CD14-positive monocyte (primary cell): ENCODE data around the gene RGS5. TPM values are rescaled to one million over a fixed set of nuclear protein-coding genes. Genes with fewer than 3 reads are reported as not detected.

ENCODE experiments used
- DNase-seq, 3 donors: peaks; one replicate each; pipeline ENCODE4 v3.0.0-alpha.2; 2011 to 2022
- H2AFZ ChIP-seq: 2 replicates; pipeline ENCODE4 v1.6.0; 2012; ENCODE audit warnings: mild to moderate bottlenecking, low read depth, low read length, inconsistent platforms; ENCODE audit not compliant: insufficient read depth, poor library complexity, severe bottlenecking
- H3K27ac ChIP-seq, 2 donors: 1 replicate in 1 of 2; 2 replicates in 1 of 2; pipeline ENCODE4 v1.5.1; 2012 to 2013; ENCODE audit warnings: low read length in 2 of 2, control low read depth in 1 of 2, inconsistent platforms in 1 of 2, low read depth in 1 of 2, mild to moderate bottlenecking in 1 of 2
- H3K27me3 ChIP-seq, 2 donors: one replicate each; pipeline versions ENCODE4 v1.6.0 to v1.6.1; 2011 to 2013; ENCODE audit warnings: low read length in 2 of 2; ENCODE audit not compliant: control insufficient read depth in 2 of 2, insufficient read depth in 2 of 2
- H3K36me3 ChIP-seq, 2 donors: replicated peaks in 1 of 2; 1 replicate in 1 of 2; 2 replicates in 1 of 2; pipeline versions ENCODE4 v1.5.1 to v1.6.1; 2012 to 2013; ENCODE audit warnings: low read length in 2 of 2, control low read depth in 1 of 2, inconsistent platforms in 1 of 2, mild to moderate bottlenecking in 1 of 2; ENCODE audit not compliant: insufficient read depth in 2 of 2, control insufficient read depth in 1 of 2
- H3K4me1 ChIP-seq, 2 donors: 1 replicate in 1 of 2; 2 replicates in 1 of 2; pipeline versions ENCODE4 v1.5.1 to v1.6.1; 2012 to 2013; ENCODE audit warnings: low read length in 2 of 2, control low read depth in 1 of 2, inconsistent platforms in 1 of 2, mild to moderate bottlenecking in 1 of 2, moderate library complexity in 1 of 2; ENCODE audit not compliant: insufficient read depth in 2 of 2, control insufficient read depth in 1 of 2
- H3K4me2 ChIP-seq: replicated peaks from 2 replicates; pipeline ENCODE3; 2012; ENCODE audit warnings: low read length, moderate library complexity, mild to moderate bottlenecking; ENCODE audit not compliant: poor library complexity, severe bottlenecking; ENCODE audit errors: extremely low read depth
- H3K4me3 ChIP-seq, 3 experiments: fragments of 200-600 bp in 1 of 3; sonication (generic) in 1 of 3; replicated peaks in 1 of 3; 1 replicate in 2 of 3; 2 replicates in 1 of 3; pipeline ENCODE4 v1.5.1; 2011 to 2013; ENCODE audit warnings: low read length in 3 of 3, mild to moderate bottlenecking in 3 of 3, control low read depth in 2 of 3, low read depth in 2 of 3, inconsistent platforms in 1 of 3, moderate library complexity in 1 of 3
- H3K79me2 ChIP-seq: 2 replicates; pipeline ENCODE4 v1.6.0; 2012; ENCODE audit warnings: mild to moderate bottlenecking, control low read depth, inconsistent platforms, low read length, moderate library complexity; ENCODE audit not compliant: insufficient read depth
- H3K9ac ChIP-seq: 2 replicates; pipeline ENCODE4 v1.6.0; 2017; ENCODE audit warnings: low read length, mild to moderate bottlenecking; ENCODE audit not compliant: insufficient read depth, poor library complexity, severe bottlenecking
- H3K9me3 ChIP-seq, 2 donors: replicated peaks in 1 of 2; 1 replicate in 1 of 2; 2 replicates in 1 of 2; pipeline versions ENCODE4 v1.5.1 to v1.6.1; 2012 to 2013; ENCODE audit warnings: low read length in 2 of 2, control low read depth in 1 of 2; ENCODE audit not compliant: control insufficient read depth in 1 of 2, insufficient read depth in 1 of 2
- H4K20me1 ChIP-seq: 2 replicates; pipeline ENCODE4 v1.6.0; 2012; ENCODE audit warnings: mild to moderate bottlenecking, low read length, control low read depth, moderate library complexity; ENCODE audit not compliant: insufficient read depth
- H3K27ac Mint-ChIP-seq, 7 donors: one replicate each; pipeline ENCODE4 v1.8.0; 2020; ENCODE audit warnings: mild to moderate bottlenecking in 7 of 7, mixed read lengths in 7 of 7, moderate library complexity in 6 of 7, inconsistent platforms in 2 of 7
- H3K27me3 Mint-ChIP-seq, 3 donors: one replicate each; pipeline ENCODE4 v1.8.0; 2021 to 2022; ENCODE audit warnings: low read depth in 3 of 3, mild to moderate bottlenecking in 3 of 3, mixed read lengths in 3 of 3, moderate library complexity in 3 of 3, inconsistent platforms in 1 of 3
- H3K36me3 Mint-ChIP-seq, 2 donors: one replicate each; pipeline ENCODE4 v1.8.0; 2020; ENCODE audit warnings: mixed read lengths in 2 of 2, inconsistent platforms in 1 of 2, mild to moderate bottlenecking in 1 of 2
- H3K4me1 Mint-ChIP-seq: one replicate; pipeline ENCODE4 v1.8.0; 2020; ENCODE audit warnings: mild to moderate bottlenecking, mixed read lengths
- H3K4me3 Mint-ChIP-seq, 2 donors: one replicate each; pipeline ENCODE4 v1.8.0; 2020; ENCODE audit warnings: mild to moderate bottlenecking in 2 of 2, mixed read lengths in 2 of 2, moderate library complexity in 1 of 2
- H3K9me3 Mint-ChIP-seq, 7 donors: one replicate each; pipeline ENCODE4 v1.8.0; 2020 to 2022; ENCODE audit warnings: mixed read lengths in 7 of 7, mild to moderate bottlenecking in 6 of 7, moderate library complexity in 6 of 7, inconsistent platforms in 2 of 7
- CTCF ChIP-seq: fragments of 200-600 bp; IDR thresholded peaks from one replicate; pipeline ENCODE4 v1.8.0; 2022; ENCODE audit warnings: antibody characterized with exemption, mild to moderate bottlenecking
- WGBS: methylation state at CpG from one replicate; pipeline ENCODE4 v1.1.5; 2013; ENCODE audit warnings: missing lambda C conversion rate; ENCODE audit not compliant: insufficient coverage; 5-methylcytosine and 5-hydroxymethylcytosine counted together
- intact Hi-C, 2 donors: fragments of 100-400 bp; cut with micrococcal nuclease; formaldehyde crosslinking; loops; one replicate each; pipeline versions ENCODE4 v1.15.0 to v1.15.1; 2023
- polyA plus RNA-seq, 3 donors: library from polyadenylated mRNA; depleted of rRNA in 1 of 3; unstranded in 2 of 3; stranded (reverse) in 1 of 3; fragments of 300-500 nt in 2 of 3; fragments of >200 nt in 1 of 3; fragmentation: Illumina TruSeq in 2 of 3; gene quantifications; 1 replicate in 2 of 3; 2 replicates in 1 of 3; pipeline ENCODE4 v1.2.3, GENCODE V29; 2012 to 2021

Gene RGS5
- polyA plus RNA-seq, 3 donors: 0.93 TPM; not detected in 2

DNA sequence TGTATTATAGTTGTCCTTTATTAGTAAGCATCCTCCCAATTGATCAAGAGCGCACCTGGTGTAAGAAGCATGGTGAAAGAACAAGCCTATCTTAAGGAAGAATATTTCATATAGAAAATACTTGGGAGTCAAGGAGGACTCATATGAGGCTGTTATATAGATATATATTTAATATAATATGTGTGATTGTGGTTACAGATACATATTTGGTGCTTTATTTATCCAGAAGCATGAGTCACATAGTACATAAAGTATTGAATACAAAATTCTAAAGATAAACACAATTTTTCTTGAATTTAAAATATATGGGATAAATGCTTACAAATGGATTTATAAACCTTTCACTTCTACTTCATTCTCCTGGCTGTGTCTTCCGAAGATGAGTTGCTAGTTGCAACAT lies 60.6 kb downstream of the RGS5 start:
- no peak overlapping the region for H3K4me3 Mint-ChIP-seq
- H3K27ac Mint-ChIP-seq: no peak overlapping the region
- WGBS: no CpG with 5 or more reads among the region's 2 CpGs
- H3K36me3 Mint-ChIP-seq: no peaks in the 10 kb centered on the region
- Histone ChIP-seq H3K9me3 (no peaks in the 10 kb centered on the region), H4K20me1 (no peaks in the 10 kb centered on the region), H3K36me3 (no peaks in the 10 kb centered on the region), H3K4me1 (no peaks in the 10 kb centered on the region), H3K4me3 (no peak overlapping the region), H3K27ac (no peak overlapping the region), H3K9ac (no peak overlapping the region), H2AFZ (no peak overlapping the region), H3K27me3 (no peaks in the 10 kb centered on the region), H3K79me2 (no peaks in the 10 kb centered on the region), H3K4me2 (no peak overlapping the region)
- no peak for DNase-seq
- TF ChIP-seq CTCF: no peak
- H3K27me3 Mint-ChIP-seq: peaks cover 0 to 2% (median 2%) of the 10 kb centered on the region in 3 donors
- intact Hi-C loops: no loop called here
- H3K4me1 Mint-ChIP-seq: no peaks in the 10 kb centered on the region
- peaks cover 0 to 3% (median 2%) of the 10 kb centered on the region in 7 donors for H3K9me3 Mint-ChIP-seq

GRCh38 chr1:163141556-163141955 lies 61.2 kb downstream of the RGS5 start:
- no peak overlapping the region for H3K4me3 Mint-ChIP-seq
- H3K36me3 Mint-ChIP-seq: no peaks in the 10 kb centered on the region
- Histone ChIP-seq H3K9me3 (no peaks in the 10 kb centered on the region), H3K79me2 (no peaks in the 10 kb centered on the region), H3K27ac (no peak overlapping the region), H3K4me1 (no peaks in the 10 kb centered on the region), H3K27me3 (no peaks in the 10 kb centered on the region), H3K9ac (no peak overlapping the region), H3K36me3 (no peaks in the 10 kb centered on the region), H4K20me1 (no peaks in the 10 kb centered on the region), H2AFZ (no peak overlapping the region), H3K4me3 (no peak overlapping the region), H3K4me2 (no peak overlapping the region)
- no peak overlapping the region for H3K27ac Mint-ChIP-seq
- peaks cover 0 to 2% (median 2%) of the 10 kb centered on the region in 3 donors for H3K27me3 Mint-ChIP-seq
- DNase-seq: no peak
- intact Hi-C loops: no loop called here
- H3K9me3 Mint-ChIP-seq: peaks cover 0 to 3% (median 2%) of the 10 kb centered on the region in 7 donors
- no CpG with 5 or more reads among the region's 1 CpG for WGBS
- TF ChIP-seq CTCF: no peak
- H3K4me1 Mint-ChIP-seq: no peaks in the 10 kb centered on the region
